Measurements from ENCODE around the gene TIFAB.

TIFAB gene

GRCh38 chr5:135481387-135481786 is 29.2 kb upstream of the TIFAB start:
- DNase-seq: peak; percentile 74

GRCh38 chr5:135480511-135480910 is 28.4 kb upstream of the TIFAB start:
- DNase-seq: no peak

GRCh38 chr5:135478938-135479337 is 26.8 kb upstream of the TIFAB start:
- no peak for DNase-seq

- no peak for DNase-seq
Measured at GRCh38 chr5:135477613-135478066, 25.5 kb upstream of the TIFAB start.

GRCh38 chr5:135476615-135477581 is 24.7 kb upstream of the TIFAB start:
- DNase-seq: no peak

- DNase-seq: no peak
Measured at GRCh38 chr5:135473956-135474670, 22.0 kb upstream of the TIFAB start.

GRCh38 chr5:135472141-135472540 is 20.0 kb upstream of the TIFAB start:
- no peak for DNase-seq

GRCh38 chr5:135471726-135472125 is 19.6 kb upstream of the TIFAB start:
- no peak for DNase-seq

- no peak for DNase-seq
Measured at GRCh38 chr5:135469911-135470310, 17.8 kb upstream of the TIFAB start.

GRCh38 chr5:135468541-135468940 is 16.4 kb upstream of the TIFAB start:
- no peak for DNase-seq

GRCh38 chr5:135467871-135468485 is 15.8 kb upstream of the TIFAB start:
- DNase-seq: no peak

GRCh38 chr5:135467051-135467625 is 15.0 kb upstream of the TIFAB start:
- DNase-seq: no peak

- DNase-seq: peak; percentile 70
Measured at GRCh38 chr5:135466178-135467050, 14.3 kb upstream of the TIFAB start.

- no peak for DNase-seq
Measured at GRCh38 chr5:135465391-135466122, 13.4 kb upstream of the TIFAB start.

- DNase-seq: peak; percentile 68
Measured at GRCh38 chr5:135462304-135462703, 10.2 kb upstream of the TIFAB start.

GRCh38 chr5:135461481-135462151 is 9.5 kb upstream of the TIFAB start:
- no peak for DNase-seq

- no peak for DNase-seq
Measured at GRCh38 chr5:135460246-135461033, 8.3 kb upstream of the TIFAB start.

- no peak for DNase-seq
Measured at GRCh38 chr5:135458921-135459331, 6.8 kb upstream of the TIFAB start.

- DNase-seq: no peak
Measured at GRCh38 chr5:135458356-135458755, 6.2 kb upstream of the TIFAB start.
